Gastroesophageal sphincter (tissue), 3 donors: Measurements from ENCODE around the gene TAF6L.

Experiments
- CTCF ChIP-seq, 4 experiments: fragments of 200-600 bp in 2 of 4; fragments of 450-650 bp in 2 of 4; sonication (generic) in 1 of 4; IDR thresholded peaks; one replicate each; pipeline ENCODE4 v1.5.1; 2017 to 2019; ENCODE audit warnings: antibody characterized with exemption in 4 of 4, mild to moderate bottlenecking in 2 of 4, moderate library complexity in 2 of 4
- EP300 ChIP-seq: sonication (generic); formaldehyde crosslinking; IDR thresholded peaks from one replicate; pipeline ENCODE4 v1.6.1; 2017; ENCODE audit warnings: antibody characterized with exemption, mild to moderate bottlenecking
- POLR2A ChIP-seq, 2 donors: fragments of 450-650 bp; IDR thresholded peaks; one replicate each; pipeline ENCODE4 v1.6.1; 2017; ENCODE audit warnings: antibody characterized with exemption in 2 of 2, mild to moderate bottlenecking in 2 of 2, moderate library complexity in 1 of 2

GRCh38 chr11:62835336-62835735 is 64.1 kb downstream of the TAF6L start:
- TF ChIP-seq CTCF (IDR thresholded peaks at IDR 0.05) (no peak), POLR2A (IDR thresholded peaks at IDR 0.05) (no peak), EP300 (no peak)
